HEK293 (cell line): ENCODE measurements around the gene HMCN1.

Source experiments
- IKZF3 ChIP-seq: fragments of 450-650 bp; IDR thresholded peaks from 2 replicates; pipeline ENCODE4 v1.5.0; 2018; ENCODE audit warnings: missing biosample characterization, mild to moderate bottlenecking, missing genetic modification characterization, moderate library complexity
- MYNN ChIP-seq: fragments of 450-650 bp; formaldehyde crosslinking; IDR thresholded peaks from 2 replicates; pipeline ENCODE4 v1.5.1; 2016; ENCODE audit warnings: missing biosample characterization, missing genetic modification characterization, borderline replicate concordance
- REPIN1 ChIP-seq: fragments of 450-650 bp; formaldehyde crosslinking; IDR thresholded peaks from 2 replicates; pipeline ENCODE4 v1.5.1; 2017; ENCODE audit warnings: missing biosample characterization, missing genetic modification characterization, low read depth
- ZNF175 ChIP-seq: fragments of 450-650 bp; formaldehyde crosslinking; IDR thresholded peaks from 2 replicates; pipeline ENCODE4 v1.5.1; 2016; ENCODE audit warnings: missing biosample characterization, missing genetic modification characterization
- ZNF37A ChIP-seq: fragments of 450-650 bp; IDR thresholded peaks from 2 replicates; pipeline ENCODE4 v1.5.1; 2018; ENCODE audit warnings: missing biosample characterization, missing genetic modification characterization
- ZNF48 ChIP-seq: fragments of 450-650 bp; formaldehyde crosslinking; IDR thresholded peaks from 2 replicates; pipeline ENCODE4 v1.5.1; 2016; ENCODE audit warnings: missing biosample characterization, missing genetic modification characterization
- ZNF501 ChIP-seq: fragments of 450-650 bp; formaldehyde crosslinking; IDR thresholded peaks from 2 replicates; pipeline ENCODE4 v1.5.1; 2016; ENCODE audit warnings: missing biosample characterization, missing genetic modification characterization
- TF ChIP-seq, protein P1 (sequence below): fragments of 450-650 bp; formaldehyde crosslinking; IDR thresholded peaks from 2 replicates; pipeline ENCODE4 v1.5.1; 2016; ENCODE audit warnings: missing biosample characterization, missing genetic modification characterization
- TF ChIP-seq, protein P2 (sequence below): fragments of 450-650 bp; formaldehyde crosslinking; IDR thresholded peaks from 2 replicates; pipeline ENCODE4 v1.5.1; 2016; ENCODE audit warnings: missing biosample characterization, missing genetic modification characterization

DNA sequence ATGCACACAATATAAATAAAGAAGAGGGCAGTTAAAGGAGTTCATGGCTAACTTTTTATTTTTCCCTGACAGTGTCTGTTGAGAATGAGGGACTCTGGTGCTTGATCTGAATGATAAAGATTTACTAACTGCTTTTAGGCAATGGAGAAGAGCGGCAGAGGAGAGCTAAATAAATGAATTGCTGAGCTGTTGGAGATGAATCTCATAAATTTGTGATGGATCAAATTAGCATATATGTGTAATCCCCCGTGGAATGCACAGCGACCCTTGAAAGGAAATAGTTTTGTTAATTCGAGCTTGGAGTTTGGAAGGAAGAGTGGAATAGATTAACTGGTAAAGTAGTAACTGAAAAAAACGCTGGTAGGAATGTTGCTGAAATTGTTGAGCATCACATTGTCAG lies 40.2 kb downstream of the HMCN1 start:
- TF ChIP-seq ZNF48 (tag by site-specific recombination) (no peak), REPIN1 (no peak), ZNF37A (tag by site-specific recombination) (no peak), ZNF501 (tag by site-specific recombination) (no peak), MYNN (tag by site-specific recombination) (no peak), IKZF3 (tag by site-specific recombination) (no peak), ZNF175 (tag by site-specific recombination) (no peak)
- TF ChIP-seq, protein P1, sequence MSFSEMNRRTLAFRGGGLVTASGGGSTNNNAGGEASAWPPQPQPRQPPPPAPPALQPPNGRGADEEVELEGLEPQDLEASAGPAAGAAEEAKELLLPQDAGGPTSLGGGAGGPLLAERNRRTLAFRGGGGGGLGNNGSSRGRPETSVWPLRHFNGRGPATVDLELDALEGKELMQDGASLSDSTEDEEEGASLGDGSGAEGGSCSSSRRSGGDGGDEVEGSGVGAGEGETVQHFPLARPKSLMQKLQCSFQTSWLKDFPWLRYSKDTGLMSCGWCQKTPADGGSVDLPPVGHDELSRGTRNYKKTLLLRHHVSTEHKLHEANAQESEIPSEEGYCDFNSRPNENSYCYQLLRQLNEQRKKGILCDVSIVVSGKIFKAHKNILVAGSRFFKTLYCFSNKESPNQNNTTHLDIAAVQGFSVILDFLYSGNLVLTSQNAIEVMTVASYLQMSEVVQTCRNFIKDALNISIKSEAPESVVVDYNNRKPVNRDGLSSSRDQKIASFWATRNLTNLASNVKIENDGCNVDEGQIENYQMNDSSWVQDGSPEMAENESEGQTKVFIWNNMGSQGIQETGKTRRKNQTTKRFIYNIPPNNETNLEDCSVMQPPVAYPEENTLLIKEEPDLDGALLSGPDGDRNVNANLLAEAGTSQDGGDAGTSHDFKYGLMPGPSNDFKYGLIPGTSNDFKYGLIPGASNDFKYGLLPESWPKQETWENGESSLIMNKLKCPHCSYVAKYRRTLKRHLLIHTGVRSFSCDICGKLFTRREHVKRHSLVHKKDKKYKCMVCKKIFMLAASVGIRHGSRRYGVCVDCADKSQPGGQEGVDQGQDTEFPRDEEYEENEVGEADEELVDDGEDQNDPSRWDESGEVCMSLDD (tag by site-specific recombination), result no peak
- TF ChIP-seq, protein P2, sequence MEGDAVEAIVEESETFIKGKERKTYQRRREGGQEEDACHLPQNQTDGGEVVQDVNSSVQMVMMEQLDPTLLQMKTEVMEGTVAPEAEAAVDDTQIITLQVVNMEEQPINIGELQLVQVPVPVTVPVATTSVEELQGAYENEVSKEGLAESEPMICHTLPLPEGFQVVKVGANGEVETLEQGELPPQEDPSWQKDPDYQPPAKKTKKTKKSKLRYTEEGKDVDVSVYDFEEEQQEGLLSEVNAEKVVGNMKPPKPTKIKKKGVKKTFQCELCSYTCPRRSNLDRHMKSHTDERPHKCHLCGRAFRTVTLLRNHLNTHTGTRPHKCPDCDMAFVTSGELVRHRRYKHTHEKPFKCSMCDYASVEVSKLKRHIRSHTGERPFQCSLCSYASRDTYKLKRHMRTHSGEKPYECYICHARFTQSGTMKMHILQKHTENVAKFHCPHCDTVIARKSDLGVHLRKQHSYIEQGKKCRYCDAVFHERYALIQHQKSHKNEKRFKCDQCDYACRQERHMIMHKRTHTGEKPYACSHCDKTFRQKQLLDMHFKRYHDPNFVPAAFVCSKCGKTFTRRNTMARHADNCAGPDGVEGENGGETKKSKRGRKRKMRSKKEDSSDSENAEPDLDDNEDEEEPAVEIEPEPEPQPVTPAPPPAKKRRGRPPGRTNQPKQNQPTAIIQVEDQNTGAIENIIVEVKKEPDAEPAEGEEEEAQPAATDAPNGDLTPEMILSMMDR (tag by site-specific recombination), result no peak
